MM.1S (cell line): ENCODE results near the gene INPP4B.

Experiments
- DNase-seq: peaks from one replicate; pipeline ENCODE4 v3.0.0-alpha.2; 2015
- H2AFZ ChIP-seq: fragments of 300-600 bp; sonication (generic); 2 replicates; pipeline ENCODE4 v1.6.0; 2016; ENCODE audit warnings: antibody characterized with exemption, low read length
- H3F3A ChIP-seq: fragments of 300-600 bp; sonication (generic); 2 replicates; pipeline ENCODE4 v1.6.1; 2016; ENCODE audit warnings: mild to moderate bottlenecking, antibody characterized with exemption, low read length, moderate library complexity, mixed read lengths; ENCODE audit not compliant: insufficient read depth
- H3K27ac ChIP-seq: fragments of 300-600 bp; sonication (generic); 2 replicates; pipeline ENCODE4 v1.5.1; 2016; ENCODE audit warnings: mild to moderate bottlenecking, low read length
- H3K27me3 ChIP-seq: fragments of 300-600 bp; sonication (generic); replicated peaks from 2 replicates; pipeline ENCODE4 v1.6.0; 2016; ENCODE audit warnings: low read length; ENCODE audit not compliant: insufficient read depth
- H3K36me3 ChIP-seq: fragments of 300-600 bp; sonication (generic); replicated peaks from 2 replicates; pipeline ENCODE4 v1.6.1; 2016; ENCODE audit warnings: mild to moderate bottlenecking, low read length, mixed read lengths; ENCODE audit not compliant: insufficient read depth
- H3K4me1 ChIP-seq: fragments of 300-600 bp; sonication (generic); 2 replicates; pipeline ENCODE4 v1.6.1; 2016; ENCODE audit warnings: low read length, mixed read lengths
- H3K4me2 ChIP-seq: fragments of 300-600 bp; sonication (generic); 2 replicates; pipeline ENCODE4 v1.6.0; 2016; ENCODE audit warnings: low read depth, low read length
- H3K4me3 ChIP-seq: fragments of 300-600 bp; sonication (generic); 2 replicates; pipeline ENCODE4 v1.5.1; 2016; ENCODE audit warnings: low read length, mixed read lengths
- H3K79me2 ChIP-seq: fragments of 300-600 bp; sonication (generic); 2 replicates; pipeline ENCODE4 v1.6.1; 2016; ENCODE audit warnings: mixed run types, low read length, mixed read lengths
- H3K9ac ChIP-seq: fragments of 300-600 bp; sonication (generic); 2 replicates; pipeline ENCODE4 v1.6.1; 2016; ENCODE audit warnings: low read length, mixed read lengths
- H3K9me2 ChIP-seq: fragments of 300-600 bp; sonication (generic); replicated peaks from 2 replicates; pipeline ENCODE4 v1.6.1; 2016; ENCODE audit warnings: mild to moderate bottlenecking, low read length, mixed read lengths; ENCODE audit not compliant: insufficient read depth
- H3K9me3 ChIP-seq: fragments of 300-600 bp; sonication (generic); replicated peaks from 2 replicates; pipeline ENCODE4 v1.6.1; 2016; ENCODE audit warnings: mild to moderate bottlenecking, low read length, mixed read lengths; ENCODE audit not compliant: insufficient read depth
- H4K20me1 ChIP-seq: fragments of 300-600 bp; sonication (generic); 2 replicates; pipeline ENCODE4 v1.6.1; 2016; ENCODE audit warnings: mild to moderate bottlenecking, low read length, moderate library complexity, mixed read lengths; ENCODE audit not compliant: insufficient read depth
- CTCF ChIP-seq: fragments of 300-600 bp; sonication (generic); IDR thresholded peaks from 2 replicates; pipeline ENCODE4 v1.5.1; 2016; ENCODE audit warnings: antibody characterized with exemption, low read length, mixed read lengths
- EZH2 ChIP-seq: fragments of 300-600 bp; sonication (generic); optimal IDR thresholded peaks from 2 replicates; pipeline ENCODE3; 2017; ENCODE audit warnings: low read depth, mild to moderate bottlenecking, antibody characterized with exemption, low read length, mixed read lengths
- EZH2phosphoT487 ChIP-seq: fragments of 300-600 bp; sonication (generic); IDR thresholded peaks from 2 replicates; pipeline ENCODE4 v1.6.1; 2018; ENCODE audit warnings: antibody characterized with exemption, low read length

Gene INPP4B

GRCh38 chr4:142161086-142161485, 685.0 kb downstream of the INPP4B start:
- H3K9me3 ChIP-seq = no peaks in the 10 kb centered on the region
- H3K79me2 ChIP-seq = no peaks in the 10 kb centered on the region
- no peak for DNase-seq
- no peak overlapping the region for H3K4me3 ChIP-seq
- H3K9me2 ChIP-seq = no peaks in the 10 kb centered on the region
- no peak overlapping the region for H2AFZ ChIP-seq
- H3K27ac ChIP-seq = no peak overlapping the region
- no peaks in the 10 kb centered on the region for H3F3A ChIP-seq
- TF ChIP-seq EZH2phosphoT487 = no peak
- TF ChIP-seq EZH2 = no peak
- no peak for TF ChIP-seq CTCF
- no peaks in the 10 kb centered on the region for H4K20me1 ChIP-seq
- H3K9ac ChIP-seq = no peak overlapping the region
- H3K36me3 ChIP-seq = no peaks in the 10 kb centered on the region
- H3K4me1 ChIP-seq = no peaks in the 10 kb centered on the region
- H3K27me3 ChIP-seq = no peaks in the 10 kb centered on the region
- no peak overlapping the region for H3K4me2 ChIP-seq

GRCh38 chr4:142160509-142160908, 685.6 kb downstream of the INPP4B start:
- no peaks in the 10 kb centered on the region for H4K20me1 ChIP-seq
- TF ChIP-seq EZH2 = no peak
- TF ChIP-seq CTCF = no peak
- TF ChIP-seq EZH2phosphoT487 = no peak
- H3K9me3 ChIP-seq = no peaks in the 10 kb centered on the region

GRCh38 chr4:142158980-142159379, 687.1 kb downstream of the INPP4B start:
- Histone ChIP-seq H3K9ac (no peak overlapping the region), H2AFZ (no peak overlapping the region), H3F3A (no peaks in the 10 kb centered on the region), H3K4me2 (no peak overlapping the region), H4K20me1 (no peaks in the 10 kb centered on the region), H3K9me2 (no peaks in the 10 kb centered on the region), H3K4me3 (no peak overlapping the region), H3K27ac (no peak overlapping the region), H3K9me3 (no peaks in the 10 kb centered on the region), H3K27me3 (no peaks in the 10 kb centered on the region), H3K79me2 (no peaks in the 10 kb centered on the region), H3K4me1 (no peaks in the 10 kb centered on the region), H3K36me3 (no peaks in the 10 kb centered on the region)
- no peak for TF ChIP-seq CTCF
- no peak for TF ChIP-seq EZH2
- no peak for TF ChIP-seq EZH2phosphoT487
- DNase-seq = no peak

More at GRCh38 chr4:142160509-142160908, 685.6 kb downstream of the INPP4B start:
- H3K9ac ChIP-seq = no peak overlapping the region
- H3K36me3 ChIP-seq = no peaks in the 10 kb centered on the region
- H3K4me1 ChIP-seq = no peaks in the 10 kb centered on the region
- no peaks in the 10 kb centered on the region for H3K79me2 ChIP-seq
- H3K9me2 ChIP-seq = no peaks in the 10 kb centered on the region
- no peak overlapping the region for H3K4me2 ChIP-seq
- no peak overlapping the region for H3K27ac ChIP-seq
- no peak overlapping the region for H2AFZ ChIP-seq
- H3F3A ChIP-seq = no peaks in the 10 kb centered on the region
- no peak overlapping the region for H3K4me3 ChIP-seq
- DNase-seq = no peak
- no peaks in the 10 kb centered on the region for H3K27me3 ChIP-seq
